Thyroid gland (tissue), 4 donors: ENCODE measurements around the gene STEAP4.

Experiments
- CTCF ChIP-seq, 6 experiments: fragments of 200-600 bp in 3 of 6; fragments of 450-650 bp in 3 of 6; sonication (generic) in 3 of 6; IDR thresholded peaks; one replicate each; pipeline ENCODE4 v1.5.1; 2016 to 2019; ENCODE audit warnings: antibody characterized with exemption in 6 of 6, mild to moderate bottlenecking in 2 of 6, inconsistent platforms in 1 of 6, moderate library complexity in 1 of 6
- POLR2A ChIP-seq, 2 donors: fragments of 450-650 bp; IDR thresholded peaks; one replicate each; pipeline ENCODE4 v1.6.1; 2017; ENCODE audit warnings: antibody characterized with exemption in 2 of 2, mild to moderate bottlenecking in 2 of 2, moderate library complexity in 1 of 2

DNA sequence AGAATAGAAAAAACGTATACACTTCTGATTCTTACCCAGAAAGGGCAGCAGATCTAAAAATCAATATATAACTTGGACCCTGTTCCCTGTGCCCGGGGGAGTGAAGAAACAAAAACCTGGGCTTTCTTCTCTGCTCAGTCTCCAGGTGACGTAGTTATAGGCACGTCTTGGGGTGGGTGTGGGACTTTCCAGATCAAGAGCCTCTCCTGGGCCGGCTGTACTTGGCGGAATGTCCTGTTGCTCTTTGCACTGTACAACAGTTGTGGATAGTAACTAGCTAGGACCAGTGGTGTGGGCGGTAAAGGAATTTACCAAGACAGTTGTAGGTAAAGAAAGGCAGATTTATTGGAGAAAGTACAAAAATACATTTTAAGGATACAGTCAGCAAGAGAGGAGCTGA, 40.4 kb upstream of the STEAP4 start:
- TF ChIP-seq CTCF (IDR thresholded peaks at IDR 0.05) = no peak
- no peak for TF ChIP-seq POLR2A (IDR thresholded peaks at IDR 0.05)
